ENCODE results near the gene NKPD1.
"Not testable (repeated sequence)": the region's sequence is repeated elsewhere in the genome, so short reads cannot be mapped to it uniquely, and the experiment has no call there.

The NKPD1 gene

GRCh38 chr19:45139286-45140143 lies 21.3 kb downstream of the NKPD1 start:
- DNase-seq (ENCODE audit: low spot score), result no peak

GRCh38 chr19:45138303-45138751 lies 22.5 kb downstream of the NKPD1 start:
- no peak for DNase-seq (ENCODE audit: low spot score)

DNA sequence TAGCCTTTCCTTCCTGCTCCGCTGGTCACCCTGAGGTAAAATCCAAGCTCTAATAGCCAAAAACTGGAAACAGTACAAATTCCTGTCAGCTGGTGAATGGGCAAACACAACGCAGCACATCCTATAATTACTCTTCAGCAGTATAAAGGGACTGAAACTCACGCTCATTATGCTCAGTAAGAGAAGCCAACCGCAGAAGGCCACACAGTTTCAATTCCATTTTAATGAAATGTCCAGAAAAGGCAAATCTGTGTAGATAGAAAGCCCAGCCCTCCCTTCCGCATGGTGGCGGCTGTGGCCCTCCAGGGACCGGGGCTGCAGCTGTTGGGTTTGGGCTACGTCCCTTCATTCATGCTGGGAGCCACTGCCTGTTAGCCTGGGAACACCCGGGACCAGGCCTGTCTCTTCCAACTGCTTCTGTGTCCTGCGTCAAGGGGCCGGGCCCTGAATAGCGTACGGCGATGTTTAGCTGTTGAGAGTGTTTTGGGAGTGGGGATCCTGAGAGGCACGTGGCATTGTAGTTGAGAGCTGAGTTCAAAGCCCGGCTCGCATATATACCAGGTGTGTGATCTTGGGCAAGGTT lies 23.5 kb downstream of the NKPD1 start:
- no peak for DNase-seq (ENCODE audit: low spot score)

GRCh38 chr19:45136507-45137178 lies 24.1 kb downstream of the NKPD1 start:
- no peak for DNase-seq (ENCODE audit: low spot score)

- DNase-seq (ENCODE audit: low spot score), result no peak
Measured at GRCh38 chr19:45135176-45135885, 25.5 kb downstream of the NKPD1 start.

DNA sequence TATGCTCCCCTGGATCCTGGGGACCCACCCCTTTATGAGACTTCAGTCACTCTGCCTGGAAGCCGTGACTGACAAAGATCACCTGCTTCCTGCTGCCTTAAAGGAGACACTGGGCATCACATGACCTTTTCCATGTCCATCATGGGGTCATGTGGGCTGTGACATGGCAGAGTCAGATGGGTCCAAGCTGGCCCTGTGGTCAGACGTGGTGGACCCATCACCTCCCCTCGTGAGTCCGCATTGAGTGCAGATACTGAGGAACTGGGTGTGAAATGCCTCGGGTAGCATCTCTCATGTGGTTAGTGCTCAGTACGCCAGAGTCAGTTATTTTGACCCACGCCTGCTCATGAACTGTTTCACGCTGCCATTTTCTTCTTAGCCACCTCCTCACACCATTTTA lies 27.1 kb downstream of the NKPD1 start:
- no peak for DNase-seq (ENCODE audit: low spot score)

- DNase-seq (ENCODE audit: low spot score), result peak; percentile 97
Measured at GRCh38 chr19:45130888-45131615, 29.7 kb downstream of the NKPD1 start.

- no peak for DNase-seq (ENCODE audit: low spot score)
Measured at GRCh38 chr19:45130236-45130635, 30.5 kb downstream of the NKPD1 start.

- no peak for DNase-seq (ENCODE audit: low spot score)
Measured at GRCh38 chr19:45128806-45129205, 32.0 kb downstream of the NKPD1 start.

- no peak for DNase-seq (ENCODE audit: low spot score)
Measured at GRCh38 chr19:45128146-45128545, 32.6 kb downstream of the NKPD1 start.

DNA sequence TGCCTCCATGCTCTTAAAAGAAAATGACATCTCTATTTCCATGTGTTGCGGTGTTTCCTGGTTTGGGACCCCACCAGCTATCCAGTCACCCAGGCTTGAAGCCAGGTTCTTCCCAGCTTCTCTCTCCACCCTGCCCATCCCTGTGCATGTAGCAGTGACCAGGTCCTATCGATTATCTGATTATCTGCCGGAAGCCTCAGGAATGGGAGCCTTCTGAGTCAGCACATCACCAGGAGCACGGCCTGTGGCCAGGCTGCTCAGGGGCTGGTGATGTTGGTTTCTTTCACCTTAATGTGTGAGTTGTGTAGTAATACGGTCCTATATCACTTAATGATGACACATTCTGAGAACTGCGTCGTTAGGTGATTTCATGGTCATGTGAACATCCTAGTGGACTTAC lies 34.1 kb downstream of the NKPD1 start:
- DNase-seq (ENCODE audit: low spot score), result no peak

GRCh38 chr19:45125975-45126493 lies 34.7 kb downstream of the NKPD1 start:
- DNase-seq (ENCODE audit: low spot score), result peak; percentile 72

DNA sequence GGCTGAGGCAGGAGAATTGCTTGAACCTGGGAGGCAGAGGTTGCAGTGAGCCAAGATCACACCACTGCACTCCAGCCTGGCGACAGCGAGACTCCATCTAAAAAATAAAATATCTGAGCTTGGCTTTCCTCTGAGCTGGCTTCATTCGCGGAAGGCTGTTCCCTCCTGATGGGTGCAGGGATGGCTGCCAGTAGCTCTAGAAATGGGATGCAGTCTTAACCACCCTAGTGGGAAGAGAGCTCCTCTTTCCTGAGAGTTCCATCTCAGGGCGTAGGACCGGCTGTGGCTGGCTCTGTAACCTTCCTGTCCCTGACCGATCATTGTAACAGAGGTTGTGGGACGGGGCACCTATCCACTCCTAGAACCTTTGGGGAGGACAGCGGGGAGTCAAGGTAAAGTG lies 35.4 kb downstream of the NKPD1 start:
- no peak for DNase-seq (ENCODE audit: low spot score)

DNA sequence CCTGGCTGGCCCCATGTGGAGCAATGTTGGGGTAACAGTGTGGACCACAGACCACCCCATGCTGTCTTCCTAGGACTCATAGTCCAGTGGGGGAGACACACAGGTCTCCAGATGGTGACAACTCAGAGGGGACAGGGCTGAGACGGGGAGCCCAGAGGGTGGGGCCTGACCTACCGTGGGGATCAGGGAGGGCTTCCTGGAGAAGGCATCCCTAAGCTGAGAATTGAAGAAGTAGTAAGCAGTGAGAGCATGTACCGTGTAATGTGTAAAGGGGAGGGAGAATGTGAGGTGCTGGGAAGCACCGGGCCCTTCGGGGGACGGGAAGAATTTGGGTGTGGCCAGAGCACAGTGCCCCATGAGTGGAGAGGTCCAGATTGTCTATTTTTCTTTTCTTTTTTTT lies 36.8 kb downstream of the NKPD1 start:
- no peak for DNase-seq (ENCODE audit: low spot score)

GRCh38 chr19:45123440-45123850 lies 37.3 kb downstream of the NKPD1 start:
- DNase-seq (ENCODE audit: low spot score), result no peak

DNA sequence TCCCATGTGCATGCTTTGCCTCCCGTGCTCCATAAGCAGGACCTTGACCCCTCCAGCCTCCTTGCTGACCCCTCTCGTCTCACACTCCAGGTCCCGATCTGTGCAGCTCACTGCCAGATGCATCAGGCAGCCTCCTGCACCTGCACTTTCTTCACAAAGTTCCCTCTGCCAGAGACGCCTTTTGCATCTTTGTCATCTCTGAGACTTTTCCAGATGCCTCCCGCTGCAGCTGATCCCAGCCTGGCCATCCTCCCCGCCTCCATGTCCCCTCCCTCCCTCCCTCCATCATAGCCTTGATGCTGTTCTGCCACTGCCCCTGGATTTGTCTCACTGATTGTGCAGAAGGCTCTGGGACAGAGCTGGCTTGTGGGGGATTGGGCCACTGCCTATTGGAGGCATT lies 38.0 kb downstream of the NKPD1 start:
- no peak for DNase-seq (ENCODE audit: low spot score)

DNA sequence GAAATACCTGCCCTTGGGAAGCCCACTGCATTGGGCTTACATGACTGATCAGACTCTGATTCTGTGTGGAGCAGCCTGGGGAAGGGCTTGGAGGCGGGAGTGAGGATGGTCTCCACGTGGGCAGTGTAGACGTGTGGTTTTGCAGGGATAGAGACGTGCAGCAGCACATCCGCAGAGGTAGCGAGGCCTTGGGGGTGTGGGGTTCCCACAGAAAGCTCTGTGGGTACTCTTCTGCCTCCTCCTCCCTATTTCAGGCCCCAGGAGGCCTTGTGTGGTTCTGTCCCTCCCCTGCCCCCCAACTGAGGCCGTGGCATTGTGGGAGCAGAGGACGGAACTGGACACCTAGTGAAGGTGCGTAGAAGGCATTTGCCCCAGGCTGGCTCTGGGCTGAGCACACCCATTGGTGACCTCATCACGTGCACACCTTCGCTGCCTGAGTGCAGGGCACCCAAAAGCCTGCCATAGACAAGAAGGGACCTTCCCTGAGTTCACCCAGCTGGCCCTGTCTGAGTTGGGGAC lies 38.9 kb downstream of the NKPD1 start:
- DNase-seq (ENCODE audit: low spot score), result no peak

GRCh38 chr19:45119582-45119981 lies 41.2 kb downstream of the NKPD1 start:
- no peak for DNase-seq (ENCODE audit: low spot score)

- DNase-seq (ENCODE audit: low spot score), result not testable (repeated sequence)
Measured at GRCh38 chr19:45118591-45119355, 42.0 kb downstream of the NKPD1 start.

GRCh38 chr19:45118106-45118505 lies 42.7 kb downstream of the NKPD1 start:
- DNase-seq (ENCODE audit: low spot score), result no peak

Data from SW480 (cell line).